Measurements from ENCODE around the gene DAND5. TPM values are rescaled to one million over a fixed set of nuclear protein-coding genes. Genes with fewer than 3 reads are reported as not detected.

Gene DAND5
- total RNA-seq, 1 donor from 2014 or later = not detected

GRCh38 chr19:13007292-13008045, 38.1 kb downstream of the DAND5 start:
- DNase-seq (ENCODE audit: low read depth) = no peak
- Histone ChIP-seq H3K36me3 (ENCODE audit: control insufficient read depth, insufficient read depth, low read length) (no peaks in the 10 kb centered on the region), H3K27me3 (ENCODE audit: control insufficient read depth, insufficient read depth, low read length) (peaks cover 43% of the 10 kb centered on the region), H3K4me3 (ENCODE audit: low read depth, low read length) (no peak overlapping the region)
- TF ChIP-seq CTCF (IDR thresholded peaks at IDR 0.05; ENCODE audit: insufficient read depth, low read length, poor library complexity, severe bottlenecking) = no peak

GRCh38 chr19:13008926-13009787, 39.8 kb downstream of the DAND5 start:
- TF ChIP-seq CTCF (IDR thresholded peaks at IDR 0.05; ENCODE audit: insufficient read depth, low read length, poor library complexity, severe bottlenecking) = no peak
- Histone ChIP-seq H3K27me3 (ENCODE audit: control insufficient read depth, insufficient read depth, low read length) (peaks cover 45% of the 10 kb centered on the region), H3K4me3 (ENCODE audit: low read depth, low read length) (no peak overlapping the region), H3K36me3 (ENCODE audit: control insufficient read depth, insufficient read depth, low read length) (no peaks in the 10 kb centered on the region)
- DNase-seq (ENCODE audit: low read depth) = no peak

- DNase-seq (ENCODE audit: low read depth) = no peak
- TF ChIP-seq CTCF (IDR thresholded peaks at IDR 0.05; ENCODE audit: insufficient read depth, low read length, poor library complexity, severe bottlenecking) = no peak
- Histone ChIP-seq H3K27me3 (ENCODE audit: control insufficient read depth, insufficient read depth, low read length) (peaks cover 52% of the 10 kb centered on the region), H3K36me3 (ENCODE audit: control insufficient read depth, insufficient read depth, low read length) (no peaks in the 10 kb centered on the region), H3K4me3 (ENCODE audit: low read depth, low read length) (no peak overlapping the region)
These were observed 40.9 kb downstream of the DAND5 start for GRCh38 chr19:13010038-13010991.

- no peaks in the 10 kb centered on the region for H3K36me3 ChIP-seq (ENCODE audit: control insufficient read depth, insufficient read depth, low read length)
- H3K27me3 ChIP-seq (ENCODE audit: control insufficient read depth, insufficient read depth, low read length) = peaks cover 55% of the 10 kb centered on the region
- no peak overlapping the region for H3K4me3 ChIP-seq (ENCODE audit: low read depth, low read length)
- no peak for TF ChIP-seq CTCF (IDR thresholded peaks at IDR 0.05; ENCODE audit: insufficient read depth, low read length, poor library complexity, severe bottlenecking)
- no peak for DNase-seq (ENCODE audit: low read depth)
These were observed 41.7 kb downstream of the DAND5 start for GRCh38 chr19:13010992-13011652.

- no peak for TF ChIP-seq CTCF (IDR thresholded peaks at IDR 0.05; ENCODE audit: insufficient read depth, low read length, poor library complexity, severe bottlenecking)
- no peaks in the 10 kb centered on the region for H3K36me3 ChIP-seq (ENCODE audit: control insufficient read depth, insufficient read depth, low read length)
- H3K27me3 ChIP-seq (ENCODE audit: control insufficient read depth, insufficient read depth, low read length) = peaks cover 54% of the 10 kb centered on the region
- no peak overlapping the region for H3K4me3 ChIP-seq (ENCODE audit: low read depth, low read length)
- no peak for DNase-seq (ENCODE audit: low read depth)
These were observed 42.4 kb downstream of the DAND5 start for GRCh38 chr19:13011653-13012389.

Measured in kidney epithelial cell (primary cell).